NAMALWA (cell line): ENCODE measurements around the gene FAM169A.
"Not testable (repeated sequence)": the region's sequence is repeated elsewhere in the genome, so short reads cannot be mapped to it uniquely, and the experiment has no call there.

Experiments
- DNase-seq: peaks from one replicate; pipeline ENCODE4 v3.0.0-alpha.2; 2015; ENCODE audit warnings: low spot score

FAM169A gene

DNA sequence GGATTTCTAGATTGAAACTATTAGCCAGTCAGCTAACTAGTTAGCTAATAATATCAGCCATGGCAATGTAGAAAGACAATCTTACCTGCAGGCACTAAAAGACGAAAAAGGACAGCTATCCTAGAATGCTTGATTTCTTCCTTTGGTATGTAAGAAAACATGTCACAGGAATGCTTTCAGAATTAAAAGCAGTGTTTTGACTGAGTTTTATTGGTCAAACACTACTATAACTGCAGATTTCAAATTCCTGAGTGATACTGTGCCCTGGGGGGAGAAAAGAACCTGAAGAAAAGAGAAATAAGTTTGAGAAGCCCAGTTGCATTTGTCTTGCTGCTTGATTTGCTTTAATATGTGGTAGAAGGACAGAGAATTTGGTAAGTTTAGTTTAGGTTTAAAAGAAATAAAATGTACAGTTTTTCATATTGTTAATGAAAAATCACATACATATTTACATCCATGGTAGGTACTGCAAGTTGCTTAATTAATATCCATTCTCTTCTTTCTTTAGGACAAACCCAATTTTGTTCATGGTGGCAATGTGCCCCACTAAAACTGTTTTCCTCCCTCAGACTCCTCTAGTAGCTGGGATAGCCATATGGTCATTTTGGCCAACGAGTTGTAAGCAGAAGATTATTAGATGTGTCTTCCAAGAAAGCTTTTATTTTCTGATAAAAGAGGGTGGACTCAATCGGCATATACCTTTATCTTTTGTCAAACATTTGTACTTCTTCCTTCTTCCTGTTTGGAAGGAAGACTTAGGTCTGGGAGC, 4.3 kb upstream of the FAM169A start:
- DNase-seq, result no peak

DNA sequence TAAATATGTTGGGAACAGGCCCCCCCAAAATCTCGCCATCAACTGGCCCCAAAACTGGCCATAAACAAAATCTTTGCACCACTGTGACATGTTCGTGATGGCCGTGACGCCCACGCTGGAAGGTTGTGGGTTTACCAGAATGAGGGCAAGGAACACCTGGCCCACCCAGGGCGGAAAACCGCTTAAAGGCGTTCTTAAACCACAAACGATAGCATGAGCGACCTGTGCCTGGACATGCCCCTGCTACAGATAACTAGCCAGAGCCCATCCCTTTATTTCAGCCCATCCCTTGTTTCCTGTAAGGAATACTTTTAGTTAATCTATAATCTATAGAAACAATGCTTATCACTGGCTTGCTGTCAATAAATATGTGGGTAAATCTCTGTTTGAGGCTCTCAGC, 3.2 kb upstream of the FAM169A start:
- DNase-seq, result not testable (repeated sequence)

DNA sequence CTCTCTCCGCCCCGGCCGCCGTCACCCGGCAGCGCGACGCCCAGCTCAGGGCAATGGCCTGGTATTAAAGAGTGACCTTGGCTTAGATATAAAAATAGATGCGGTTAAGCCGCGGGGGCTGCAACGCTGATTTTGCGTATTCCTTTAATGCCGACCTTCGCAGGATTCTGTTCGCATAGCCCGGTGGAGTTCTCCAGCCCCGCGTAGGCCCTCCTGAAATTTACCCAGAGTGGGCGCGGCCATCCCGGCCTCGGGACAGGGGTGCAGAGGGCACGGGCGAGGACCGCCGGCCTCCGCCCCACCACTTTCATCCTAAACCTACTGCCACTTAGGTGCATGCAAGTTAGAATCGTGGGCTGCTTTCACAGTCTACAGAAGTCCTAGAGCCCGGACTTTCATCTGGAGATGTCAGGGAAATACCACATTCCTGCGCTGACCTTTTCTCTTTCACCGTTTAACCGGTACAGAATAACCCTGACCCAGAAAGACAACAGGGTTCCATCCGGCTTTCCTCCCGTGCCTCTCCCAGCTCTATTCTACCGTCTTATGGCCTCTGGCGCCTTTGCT, 492 bp upstream of the FAM169A start:
- no peak for DNase-seq

DNA sequence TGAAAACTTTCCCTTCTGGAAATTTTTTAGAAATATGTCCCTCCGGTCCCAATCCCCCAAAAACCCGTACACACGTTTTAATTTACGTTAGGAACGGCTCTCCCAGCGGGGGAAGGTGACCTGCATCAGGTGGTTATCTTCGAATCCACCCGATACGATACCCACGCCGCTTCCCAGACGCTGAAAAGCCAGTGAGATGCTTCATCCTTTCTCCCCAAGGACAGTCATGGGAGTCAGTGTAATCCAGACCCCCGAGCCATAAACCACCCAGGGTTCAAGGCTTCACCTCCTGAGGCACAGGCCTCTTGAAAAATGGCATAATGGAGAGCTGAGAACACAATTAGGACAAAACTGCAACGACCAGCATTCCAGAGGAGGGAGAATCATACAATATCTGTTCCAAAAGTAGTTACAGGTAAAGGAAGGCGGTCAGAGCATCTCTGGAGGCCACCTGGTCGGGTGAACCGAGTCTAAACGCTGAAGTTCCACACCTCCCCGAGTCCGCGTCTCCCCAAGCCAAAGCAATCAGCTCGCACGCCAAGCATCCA, 857 bp downstream of the FAM169A start:
- no peak for DNase-seq

DNA sequence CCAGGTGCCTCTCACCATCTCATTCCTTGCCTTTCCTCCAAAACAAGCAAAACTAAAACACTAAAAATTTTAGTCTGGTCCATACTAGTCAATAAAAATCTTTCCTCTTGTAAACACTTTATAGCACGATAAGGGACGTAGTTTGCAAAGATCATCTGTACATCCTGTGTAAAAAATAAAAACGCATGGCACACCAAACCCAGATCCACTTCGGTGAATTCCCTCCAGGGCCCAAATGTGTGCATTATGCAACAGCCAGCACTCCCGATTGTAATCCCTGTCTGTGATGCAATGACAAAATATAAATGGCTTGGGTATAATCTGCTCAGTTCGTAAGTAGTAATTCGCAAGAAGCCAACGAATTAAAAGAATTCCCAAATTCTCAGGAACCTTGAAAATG, 1.4 kb downstream of the FAM169A start:
- no peak for DNase-seq

DNA sequence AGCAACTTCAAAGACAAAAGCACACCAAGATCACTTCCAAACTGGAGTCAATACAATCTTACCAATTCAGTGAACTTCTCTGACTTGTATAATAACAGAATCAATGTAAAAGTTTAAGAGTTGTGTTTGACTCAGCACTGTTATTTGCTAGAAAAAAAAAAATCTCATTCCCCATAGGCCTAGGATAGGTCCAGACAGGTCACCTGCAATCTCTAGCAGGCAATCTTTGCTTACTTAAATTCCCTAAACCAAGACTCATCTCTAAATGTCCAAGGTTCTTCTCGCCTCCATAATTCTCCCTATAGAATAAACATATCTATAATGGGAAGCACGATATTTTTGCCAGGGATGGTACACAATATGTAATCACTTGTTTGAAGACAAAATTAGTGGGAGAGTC, 2.5 kb downstream of the FAM169A start:
- no peak for DNase-seq

DNA sequence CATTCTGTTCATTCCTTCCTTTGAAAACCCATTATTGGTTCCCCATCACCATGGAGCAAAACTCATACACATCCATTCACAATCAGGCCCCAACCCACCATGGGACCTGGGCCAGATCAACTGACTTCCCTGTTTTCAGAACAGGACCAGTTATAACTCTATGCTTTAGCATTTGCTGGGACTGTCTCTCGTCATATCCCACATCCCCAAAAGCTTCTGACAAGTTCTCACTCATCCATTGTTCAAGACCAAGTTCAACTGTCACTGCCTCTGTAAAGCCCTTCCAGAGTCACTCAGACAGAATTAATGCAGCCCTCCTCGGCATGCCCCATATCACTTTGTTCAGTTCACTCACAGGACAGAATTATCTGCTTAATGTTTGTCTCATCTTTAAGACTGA, 4.0 kb downstream of the FAM169A start:
- no peak for DNase-seq

DNA sequence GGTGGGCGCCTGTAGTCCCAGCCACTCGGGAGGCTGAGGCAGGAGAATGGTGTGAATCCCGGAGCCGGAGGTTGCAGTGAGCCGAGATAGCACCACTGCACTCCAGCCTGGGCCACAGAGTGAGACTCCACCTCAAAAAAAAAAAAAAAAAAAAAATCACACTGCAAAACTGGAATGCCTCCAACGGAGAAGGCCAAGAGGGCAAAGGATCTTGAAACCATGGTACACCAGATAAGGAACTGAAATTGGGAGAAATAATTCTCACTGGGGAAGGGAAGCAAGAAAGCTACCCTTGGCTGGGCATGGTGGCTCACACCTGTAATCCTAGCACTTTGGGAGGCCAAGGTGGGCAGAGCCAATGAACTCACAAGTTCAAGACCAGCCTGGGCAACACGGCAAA, 9.2 kb downstream of the FAM169A start:
- not testable (repeated sequence) for DNase-seq

DNA sequence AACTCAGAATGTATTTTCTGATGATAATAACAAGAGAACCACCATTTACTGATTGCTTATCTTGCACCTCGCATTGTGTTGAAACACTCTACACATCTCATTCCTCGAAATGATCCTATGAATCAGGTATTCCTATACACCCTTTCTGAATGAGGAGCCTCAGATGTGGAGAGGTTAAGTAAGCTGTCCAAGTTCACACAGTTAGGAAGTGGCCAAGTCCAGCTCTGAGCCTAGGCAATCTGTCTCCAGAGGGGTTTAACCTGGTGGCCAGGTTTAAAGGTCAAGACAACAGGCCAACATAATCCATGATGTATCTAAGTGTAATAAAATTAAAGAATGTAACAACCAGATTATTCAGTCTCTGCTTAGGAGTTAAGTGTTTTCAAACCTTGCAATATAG, 12.9 kb downstream of the FAM169A start:
- no peak for DNase-seq

DNA sequence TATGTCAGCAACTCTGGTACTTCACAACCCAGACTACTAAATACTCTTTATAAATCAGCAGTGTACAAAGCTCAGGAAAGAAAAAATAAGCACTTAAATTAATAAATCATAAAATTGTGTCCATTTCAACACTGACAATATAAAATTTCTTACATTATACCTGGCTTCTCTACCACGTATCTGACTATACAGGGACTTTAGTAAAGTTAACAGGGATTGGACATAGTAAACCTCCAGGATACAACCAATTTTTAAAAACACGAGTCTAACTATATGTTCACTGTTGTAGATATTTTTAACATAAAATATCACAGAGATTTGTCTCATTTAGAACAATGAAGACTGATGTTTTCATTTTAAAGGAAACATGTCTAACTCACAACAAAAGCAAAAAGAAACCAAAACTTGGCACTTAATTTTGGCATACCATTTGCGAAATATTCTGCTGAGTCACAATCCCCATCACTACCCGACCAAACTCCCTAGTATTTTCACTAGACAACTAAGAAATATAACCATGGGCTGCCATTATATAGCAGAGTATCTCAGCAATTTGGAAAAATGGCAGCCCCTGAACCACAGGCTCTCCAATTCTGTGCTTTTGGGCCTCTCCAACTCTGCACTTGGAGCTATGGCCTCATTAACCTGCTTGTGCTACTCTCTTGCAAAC, 14.4 kb downstream of the FAM169A start:
- no peak for DNase-seq

DNA sequence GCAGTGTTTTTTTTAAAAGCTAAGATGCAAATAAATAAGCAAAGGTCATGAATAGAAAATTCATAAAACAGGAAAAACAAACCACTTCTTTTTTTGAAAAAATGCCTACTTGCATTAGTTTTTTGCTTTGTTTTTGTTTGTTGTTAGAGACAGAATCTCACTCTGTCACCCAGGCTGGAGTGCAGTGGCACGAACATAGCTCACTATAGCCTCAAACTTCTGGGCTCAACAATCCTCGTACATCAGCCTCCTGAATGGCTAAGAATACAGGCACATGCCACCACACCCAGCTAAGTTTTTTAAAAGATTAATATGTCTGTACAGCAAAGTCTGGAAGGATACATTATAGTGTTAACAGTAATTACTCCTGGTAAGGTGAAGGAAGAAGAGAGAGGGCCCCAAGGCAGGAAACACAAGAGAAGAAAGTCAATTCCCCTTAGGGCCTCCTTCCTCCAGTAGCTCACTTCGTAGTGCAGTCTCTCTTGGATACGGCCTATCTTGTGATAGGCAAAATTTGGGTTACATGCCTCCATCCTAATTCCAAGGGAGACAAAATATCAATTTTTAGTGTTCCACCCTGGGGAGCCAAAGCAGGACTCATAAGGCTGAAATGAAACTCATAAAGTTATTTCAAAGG, 15.3 kb downstream of the FAM169A start:
- no peak for DNase-seq

DNA sequence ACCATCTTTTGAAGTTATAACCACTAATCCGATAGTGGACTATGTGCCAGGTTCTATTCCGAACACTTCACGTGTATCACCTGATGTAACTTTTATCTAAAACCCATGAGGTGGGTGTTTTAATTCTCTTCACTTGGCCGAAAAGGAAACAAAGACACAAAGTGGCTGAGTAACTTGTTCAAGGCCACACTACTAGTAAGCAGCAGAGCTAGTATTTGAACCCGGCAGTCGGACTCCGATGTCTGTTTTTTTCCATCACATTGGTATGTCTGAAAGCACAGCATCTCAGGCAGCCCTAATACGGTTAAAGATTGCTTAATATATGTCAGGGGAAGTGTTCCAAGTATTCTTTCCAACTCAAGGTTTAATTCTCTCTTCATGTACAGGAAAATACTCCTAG, 16.2 kb downstream of the FAM169A start:
- no peak for DNase-seq

DNA sequence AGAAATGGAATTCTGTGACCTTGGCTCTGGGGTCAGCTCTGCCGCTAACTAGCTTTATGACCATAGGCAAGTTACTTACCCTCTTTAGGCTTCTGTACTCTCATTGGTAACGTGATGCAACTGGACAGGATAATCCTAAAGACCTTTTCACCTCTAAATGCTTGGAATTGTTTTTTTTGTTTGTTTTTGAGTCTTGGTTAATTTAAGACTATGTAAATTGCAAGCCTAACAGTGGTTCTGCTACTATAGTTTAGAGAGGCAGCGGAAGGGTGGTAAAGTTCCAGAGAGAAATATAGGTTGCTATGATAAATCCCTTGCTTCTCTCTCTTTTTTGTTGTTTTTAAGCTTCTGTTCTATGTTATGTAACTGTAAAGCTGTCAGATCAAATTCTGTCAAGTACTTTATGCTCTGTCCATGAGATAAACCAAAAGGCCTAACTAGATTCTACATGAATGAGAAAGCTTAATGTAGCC, 17.6 kb downstream of the FAM169A start:
- DNase-seq, result no peak

DNA sequence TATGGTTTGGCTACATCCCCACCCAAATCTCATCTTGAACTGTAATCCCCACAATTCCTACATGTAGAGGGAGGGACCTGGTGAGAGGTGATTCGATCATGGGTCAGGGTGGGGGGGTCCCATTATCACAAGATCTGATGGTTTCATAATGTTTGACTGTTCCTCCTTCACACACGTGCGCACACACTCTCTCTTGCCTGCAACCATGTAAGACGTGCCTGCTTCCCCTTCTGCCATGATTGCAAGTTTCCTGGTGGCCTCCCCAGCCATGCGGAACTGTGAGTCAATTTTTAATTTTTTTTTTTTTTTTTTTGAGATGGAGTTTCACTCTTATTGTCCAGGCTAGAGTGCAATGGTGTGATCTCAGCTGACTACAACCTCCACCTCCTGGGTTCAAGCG, 27.0 kb downstream of the FAM169A start:
- no peak for DNase-seq

DNA sequence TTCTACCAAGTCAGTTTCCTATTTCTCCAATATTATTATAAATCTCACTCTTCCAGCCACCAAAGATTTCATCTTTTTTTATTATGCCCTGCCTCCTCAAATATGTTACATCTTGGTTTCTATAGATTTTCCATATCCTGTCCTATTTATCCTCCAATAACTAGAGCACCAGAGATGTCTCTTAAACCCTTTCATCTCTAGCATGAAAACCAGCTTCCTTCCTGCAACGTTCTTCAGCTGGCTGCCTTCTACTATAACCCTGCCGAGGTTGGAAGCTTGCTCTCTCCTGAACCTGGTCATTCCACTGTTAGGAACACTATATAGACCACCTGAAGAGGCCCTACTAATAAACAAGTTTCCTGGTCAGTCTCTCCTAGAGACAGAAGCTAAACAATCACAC, 27.9 kb downstream of the FAM169A start:
- DNase-seq, result no peak

DNA sequence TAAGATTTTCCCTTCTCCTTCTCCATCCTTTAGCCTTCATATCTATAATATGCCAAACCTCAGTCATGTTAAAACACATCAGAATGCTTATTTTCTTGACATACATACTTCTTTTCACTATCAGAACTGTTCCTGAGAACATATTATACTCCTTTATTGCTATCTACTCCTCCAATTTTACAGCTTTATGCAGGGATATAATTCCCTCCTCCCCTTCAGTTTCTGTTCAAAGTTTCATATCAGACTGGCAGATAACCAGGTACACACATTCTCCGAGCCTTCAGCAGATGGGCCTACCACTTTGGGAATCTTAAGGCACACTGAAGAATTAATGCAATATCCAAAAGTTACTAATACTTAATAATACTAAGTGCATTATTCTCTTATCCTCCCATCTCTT, 29.1 kb downstream of the FAM169A start:
- DNase-seq, result no peak

DNA sequence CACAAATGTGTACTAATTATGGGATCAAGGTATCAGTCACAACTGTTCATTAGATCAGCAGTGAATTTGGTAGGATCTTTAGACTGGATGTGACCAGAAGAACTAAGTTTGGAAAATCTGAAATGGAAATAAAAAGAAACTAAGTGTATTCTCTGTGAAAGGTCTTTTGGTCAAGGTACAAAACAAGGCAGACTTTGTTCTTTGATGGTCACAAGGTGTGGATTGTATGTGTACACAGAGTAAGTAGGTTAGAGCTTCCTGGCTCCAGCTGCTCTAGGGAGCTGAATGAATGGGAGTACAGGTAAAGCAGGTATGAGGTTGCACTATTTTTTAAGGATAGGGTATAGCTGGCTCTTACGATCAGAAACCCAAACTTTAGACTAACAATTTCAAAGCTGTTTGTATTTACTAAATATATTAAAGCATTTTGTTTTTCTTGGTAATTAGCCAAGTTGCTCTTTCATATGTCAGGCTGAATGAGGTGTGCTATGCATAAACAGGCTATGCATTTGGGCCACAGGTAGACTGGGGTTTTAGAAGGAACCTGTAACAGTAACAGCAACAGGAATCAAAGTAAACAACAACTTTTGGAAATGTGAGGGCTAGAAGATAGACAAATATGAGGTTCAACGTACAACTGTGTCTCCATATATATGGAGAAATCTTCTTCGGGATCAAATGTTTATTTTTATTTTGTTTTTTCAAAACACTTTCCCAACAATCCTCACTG, 32.5 kb downstream of the FAM169A start:
- DNase-seq, result no peak

DNA sequence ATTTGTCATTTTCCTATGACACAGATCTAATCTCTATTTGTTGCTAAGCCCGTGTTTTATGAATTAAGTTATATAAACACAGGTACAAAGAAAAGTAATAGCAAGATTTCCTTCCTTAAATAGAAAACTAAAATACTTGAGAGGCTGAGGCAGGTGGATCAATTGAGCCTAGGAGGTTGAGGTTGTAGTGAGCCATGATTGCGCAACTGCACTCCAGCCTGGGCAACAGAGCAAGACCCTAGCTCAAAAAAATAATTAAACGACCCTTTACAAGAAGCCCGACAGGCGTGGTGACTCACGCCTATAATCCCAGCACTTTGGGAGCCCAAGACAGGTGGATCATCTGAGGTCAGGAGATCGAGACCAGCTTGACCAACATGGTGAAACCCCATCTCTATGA, 36.8 kb downstream of the FAM169A start:
- DNase-seq, result no peak

DNA sequence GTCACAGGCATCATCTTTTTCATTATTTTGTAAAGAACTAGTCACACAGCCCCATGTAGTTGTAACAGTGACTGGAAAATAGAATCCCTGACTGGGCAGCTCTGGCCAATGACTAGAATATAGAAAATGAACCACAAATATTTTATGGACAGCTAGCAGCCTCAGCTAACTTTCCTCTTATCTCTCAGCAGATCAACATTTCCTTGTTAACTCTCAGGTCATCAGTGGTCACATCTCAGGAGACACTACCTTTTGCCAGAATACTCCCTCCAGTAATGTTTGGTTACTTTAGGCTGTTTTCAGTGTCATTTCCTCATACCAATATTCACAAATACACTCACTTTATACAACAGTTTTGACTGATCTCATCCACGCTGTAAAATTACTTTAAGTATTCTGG, 43.9 kb downstream of the FAM169A start:
- DNase-seq, result no peak

DNA sequence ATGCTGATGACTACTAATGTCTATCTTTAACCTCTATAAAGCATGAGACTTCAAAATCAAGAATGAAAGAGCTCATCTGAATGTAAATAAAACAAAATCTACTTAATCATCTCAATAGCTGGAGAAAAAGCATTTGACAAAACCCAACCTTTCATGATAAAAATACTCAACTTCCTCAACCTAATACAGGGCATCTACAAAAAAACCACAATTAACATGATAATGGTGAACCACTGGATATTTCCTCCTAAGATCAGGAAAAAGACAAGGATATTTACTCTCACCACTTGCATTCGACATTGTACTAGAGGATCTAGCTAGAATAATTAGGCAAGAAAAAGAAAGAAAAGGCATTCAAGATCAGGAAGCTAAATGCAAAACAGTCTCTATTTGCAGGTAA, 49.3 kb downstream of the FAM169A start:
- DNase-seq, result no peak

DNA sequence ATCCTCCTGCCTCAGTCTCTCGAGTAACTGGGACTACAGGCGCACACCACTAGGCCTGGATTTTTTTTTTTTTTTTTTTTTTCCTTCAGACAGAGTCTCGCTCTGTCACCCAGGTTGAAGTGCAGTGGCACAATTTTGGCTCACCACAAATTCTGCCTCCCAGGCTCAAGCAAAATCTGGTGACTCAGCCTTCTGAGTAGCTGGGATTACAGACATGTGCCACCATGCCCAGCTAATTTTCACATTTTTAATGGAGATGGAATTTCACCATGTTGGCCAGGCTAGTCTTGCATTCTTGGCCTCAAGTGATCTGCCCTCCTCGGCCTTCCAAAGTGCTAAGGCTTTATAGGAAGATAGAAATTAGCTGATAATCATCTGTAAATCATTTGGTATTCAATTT, 55.3 kb downstream of the FAM169A start:
- no peak for DNase-seq

DNA sequence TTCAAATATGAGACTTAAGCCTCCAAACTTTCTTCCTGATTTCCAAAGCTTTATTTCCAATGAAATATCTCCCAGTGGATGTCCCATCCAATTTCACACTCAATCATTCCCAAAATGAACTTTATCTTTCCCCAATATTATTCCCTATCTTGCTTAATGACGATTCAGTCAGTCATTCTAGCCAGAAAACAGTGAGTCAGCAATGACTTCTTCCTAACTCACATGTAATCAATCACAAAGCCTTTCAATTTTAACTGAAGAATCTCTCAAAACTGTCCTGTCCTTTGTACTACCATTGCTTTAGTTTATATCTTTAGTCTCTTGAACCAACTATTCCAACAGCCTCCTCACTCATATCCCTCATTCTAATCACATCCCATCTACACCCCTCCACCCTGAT, 64.2 kb downstream of the FAM169A start:
- no peak for DNase-seq
